Chondrocyte (in vitro differentiated cells): ENCODE measurements around the gene COA8. TPM values are rescaled to one million over a fixed set of nuclear protein-coding genes. Genes with fewer than 3 reads are reported as not detected.
A peak's percentile ranks its signal among the peaks of the same experiment; 100 is the strongest.
"Not testable (repeated sequence)": the region's sequence is repeated elsewhere in the genome, so short reads cannot be mapped to it uniquely, and the experiment has no call there.

Source experiments
- DNase-seq: peaks from one replicate; pipeline ENCODE4 v3.0.0; 2021; ENCODE audit warnings: mixed read lengths, low spot score
- H3K27ac Mint-ChIP-seq: one replicate; pipeline ENCODE4 v1.8.0; 2021; ENCODE audit warnings: mild to moderate bottlenecking, moderate library complexity, mixed read lengths; ENCODE audit not compliant: unreplicated experiment
- H3K27me3 Mint-ChIP-seq: 2 replicates; pipeline ENCODE4 v1.8.0; 2021; ENCODE audit warnings: low read depth, mixed read lengths
- H3K36me3 Mint-ChIP-seq: 2 replicates; pipeline ENCODE4 v1.8.0; 2021; ENCODE audit warnings: low read depth, mixed read lengths
- H3K4me1 Mint-ChIP-seq: 2 replicates; pipeline ENCODE4 v1.8.0; 2021; ENCODE audit warnings: low read depth, mild to moderate bottlenecking, mixed read lengths
- H3K4me3 Mint-ChIP-seq: one replicate; pipeline ENCODE4 v1.8.0; 2021; ENCODE audit warnings: mild to moderate bottlenecking, moderate library complexity, mixed read lengths; ENCODE audit not compliant: unreplicated experiment
- H3K9me3 Mint-ChIP-seq: 2 replicates; pipeline ENCODE4 v1.8.0; 2021; ENCODE audit warnings: low read depth, mixed read lengths
- total RNA-seq: library from RNA; stranded (reverse); gene quantifications from 3 replicates; pipeline ENCODE4 v1.2.1, GENCODE V29; 2021
- TF ChIP-seq, protein P1 (sequence below): fragments of 200-600 bp; sonication (generic); IDR thresholded peaks from 2 replicates; pipeline ENCODE4 v1.5.0; 2021; ENCODE audit warnings: antibody characterized with exemption, mild to moderate bottlenecking, moderate library complexity

COA8 gene
- total RNA-seq, 1 donor from 2014 or later = 51.9 TPM

GRCh38 chr14:103523575-103523954, 39.2 kb upstream of the COA8 start:
- TF ChIP-seq, protein P1, sequence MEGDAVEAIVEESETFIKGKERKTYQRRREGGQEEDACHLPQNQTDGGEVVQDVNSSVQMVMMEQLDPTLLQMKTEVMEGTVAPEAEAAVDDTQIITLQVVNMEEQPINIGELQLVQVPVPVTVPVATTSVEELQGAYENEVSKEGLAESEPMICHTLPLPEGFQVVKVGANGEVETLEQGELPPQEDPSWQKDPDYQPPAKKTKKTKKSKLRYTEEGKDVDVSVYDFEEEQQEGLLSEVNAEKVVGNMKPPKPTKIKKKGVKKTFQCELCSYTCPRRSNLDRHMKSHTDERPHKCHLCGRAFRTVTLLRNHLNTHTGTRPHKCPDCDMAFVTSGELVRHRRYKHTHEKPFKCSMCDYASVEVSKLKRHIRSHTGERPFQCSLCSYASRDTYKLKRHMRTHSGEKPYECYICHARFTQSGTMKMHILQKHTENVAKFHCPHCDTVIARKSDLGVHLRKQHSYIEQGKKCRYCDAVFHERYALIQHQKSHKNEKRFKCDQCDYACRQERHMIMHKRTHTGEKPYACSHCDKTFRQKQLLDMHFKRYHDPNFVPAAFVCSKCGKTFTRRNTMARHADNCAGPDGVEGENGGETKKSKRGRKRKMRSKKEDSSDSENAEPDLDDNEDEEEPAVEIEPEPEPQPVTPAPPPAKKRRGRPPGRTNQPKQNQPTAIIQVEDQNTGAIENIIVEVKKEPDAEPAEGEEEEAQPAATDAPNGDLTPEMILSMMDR = no peak
- H3K27me3 Mint-ChIP-seq = no peaks in the 10 kb centered on the region
- H3K9me3 Mint-ChIP-seq = no peaks in the 10 kb centered on the region
- no peak overlapping the region for H3K27ac Mint-ChIP-seq
- H3K4me3 Mint-ChIP-seq = peak overlapping the region; percentile 41
- DNase-seq = no peak
- H3K36me3 Mint-ChIP-seq = no peaks in the 10 kb centered on the region
- H3K4me1 Mint-ChIP-seq = peaks cover 40% of the 10 kb centered on the region

- Mint-ChIP-seq H3K27me3 (no peaks in the 10 kb centered on the region), H3K4me1 (peaks cover 38% of the 10 kb centered on the region), H3K9me3 (no peaks in the 10 kb centered on the region), H3K36me3 (no peaks in the 10 kb centered on the region), H3K4me3 (no peak overlapping the region), H3K27ac (peak overlapping the region; percentile 43)
- TF ChIP-seq, protein P1 = peak; percentile 11
- no peak for DNase-seq
Measured at GRCh38 chr14:103524002-103524935, 38.5 kb upstream of the COA8 start.

- H3K27ac Mint-ChIP-seq = peak overlapping the region; percentile 38
Measured at GRCh38 chr14:103525430-103526246, 37.1 kb upstream of the COA8 start.

GRCh38 chr14:103526247-103526913, 36.4 kb upstream of the COA8 start:
- Mint-ChIP-seq H3K4me1 (peaks cover 47% of the 10 kb centered on the region), H3K9me3 (no peaks in the 10 kb centered on the region), H3K27ac (no peak overlapping the region)

More at GRCh38 chr14:103525430-103526246, 37.1 kb upstream of the COA8 start:
- peaks cover 43% of the 10 kb centered on the region for H3K4me1 Mint-ChIP-seq
- not testable (repeated sequence) for H3K4me3 Mint-ChIP-seq, H3K27me3 Mint-ChIP-seq, DNase-seq, H3K36me3 Mint-ChIP-seq, H3K9me3 Mint-ChIP-seq

GRCh38 chr14:103526914-103527248, 35.9 kb upstream of the COA8 start:
- no peak overlapping the region for H3K27ac Mint-ChIP-seq
- no peaks in the 10 kb centered on the region for H3K9me3 Mint-ChIP-seq
- H3K4me1 Mint-ChIP-seq = peaks cover 49% of the 10 kb centered on the region
- DNase-seq = no peak
- TF ChIP-seq, protein P1 = no peak
- H3K27me3 Mint-ChIP-seq = no peaks in the 10 kb centered on the region
- no peak overlapping the region for H3K4me3 Mint-ChIP-seq
- H3K36me3 Mint-ChIP-seq = no peaks in the 10 kb centered on the region

More at GRCh38 chr14:103526247-103526913, 36.4 kb upstream of the COA8 start:
- Mint-ChIP-seq H3K4me3 (no peak overlapping the region), H3K27me3 (no peaks in the 10 kb centered on the region), H3K36me3 (no peaks in the 10 kb centered on the region)
- TF ChIP-seq, protein P1 = no peak
- DNase-seq = no peak
